Measurements from ENCODE around the gene ZFHX2.
A peak's percentile ranks its signal among the peaks of the same experiment; 100 is the strongest.

The ZFHX2 gene

GRCh38 chr14:23557946-23558345 is 6.4 kb upstream of the ZFHX2 start:
- no peak overlapping the region for H3K9ac ChIP-seq (ENCODE audit: low read length)
- no peak overlapping the region for H3K4me3 ChIP-seq (ENCODE audit: low read depth, low read length)

GRCh38 chr14:23557521-23557920 is 6.0 kb upstream of the ZFHX2 start:
- Histone ChIP-seq H3K9ac (ENCODE audit: low read length) (no peak overlapping the region), H3K27ac (ENCODE audit: low read depth, low read length) (no peak overlapping the region), H3K27me3 (ENCODE audit: control insufficient read depth, insufficient read depth, low read length) (no peaks in the 10 kb centered on the region), H3K9me3 (ENCODE audit: control insufficient read depth, insufficient read depth, low read depth, low read length) (no peaks in the 10 kb centered on the region), H3K4me1 (ENCODE audit: control insufficient read depth, insufficient read depth, low read length) (peaks cover 14% of the 10 kb centered on the region), H3K4me3 (ENCODE audit: low read depth, low read length) (no peak overlapping the region; the same call in 1 of the 2 replicates), H3K36me3 (ENCODE audit: control insufficient read depth, insufficient read depth, low read length) (peaks cover 46% of the 10 kb centered on the region)

More at GRCh38 chr14:23557946-23558345, 6.4 kb upstream of the ZFHX2 start:
- Histone ChIP-seq H3K4me1 (ENCODE audit: control insufficient read depth, insufficient read depth, low read length) (peaks cover 14% of the 10 kb centered on the region), H3K36me3 (ENCODE audit: control insufficient read depth, insufficient read depth, low read length) (peaks cover 47% of the 10 kb centered on the region), H3K27me3 (ENCODE audit: control insufficient read depth, insufficient read depth, low read length) (no peaks in the 10 kb centered on the region), H3K27ac (ENCODE audit: low read depth, low read length) (no peak overlapping the region), H3K9me3 (ENCODE audit: control insufficient read depth, insufficient read depth, low read depth, low read length) (no peaks in the 10 kb centered on the region)

GRCh38 chr14:23556700-23557440 is 5.3 kb upstream of the ZFHX2 start:
- Histone ChIP-seq H3K9ac (ENCODE audit: low read length) (peak overlapping the region; percentile 92), H3K36me3 (ENCODE audit: control insufficient read depth, insufficient read depth, low read length) (peaks cover 40% of the 10 kb centered on the region), H3K4me1 (ENCODE audit: control insufficient read depth, insufficient read depth, low read length) (peaks cover 16% of the 10 kb centered on the region), H3K27ac (ENCODE audit: low read depth, low read length) (no peak overlapping the region), H3K27me3 (ENCODE audit: control insufficient read depth, insufficient read depth, low read length) (no peaks in the 10 kb centered on the region), H3K4me3 (ENCODE audit: low read depth, low read length) (peak overlapping the region; percentile 86), H3K9me3 (ENCODE audit: control insufficient read depth, insufficient read depth, low read depth, low read length) (no peaks in the 10 kb centered on the region)

GRCh38 chr14:23555882-23556699 is 4.5 kb upstream of the ZFHX2 start, which contains the start of gene THTPA:
THTPA (plus strand) TSS chr14:23556271; CDS start chr14:23556758, 487 bp downstream.
- Histone ChIP-seq H3K4me3 (ENCODE audit: low read depth, low read length) (peak within 1 kb of the TSS; percentile 86), H3K9ac (ENCODE audit: low read length) (peak within 1 kb of the TSS; percentile 92), H3K9me3 (ENCODE audit: control insufficient read depth, insufficient read depth, low read depth, low read length) (no peaks in the 10 kb centered on the region), H3K36me3 (ENCODE audit: control insufficient read depth, insufficient read depth, low read length) (peaks cover 32% of the 10 kb centered on the region), H3K27me3 (ENCODE audit: control insufficient read depth, insufficient read depth, low read length) (no peaks in the 10 kb centered on the region), H3K4me1 (ENCODE audit: control insufficient read depth, insufficient read depth, low read length) (peaks cover 18% of the 10 kb centered on the region), H3K27ac (ENCODE audit: low read depth, low read length) (peak within 1 kb of the TSS; percentile 95)

- H3K27ac ChIP-seq (ENCODE audit: low read depth, low read length) = peak overlapping the region; percentile 95
- H3K27me3 ChIP-seq (ENCODE audit: control insufficient read depth, insufficient read depth, low read length) = no peaks in the 10 kb centered on the region; the same call in 1 of the 2 replicates
- no peaks in the 10 kb centered on the region for H3K9me3 ChIP-seq (ENCODE audit: control insufficient read depth, insufficient read depth, low read depth, low read length)
- peaks cover 18% of the 10 kb centered on the region for H3K4me1 ChIP-seq (ENCODE audit: control insufficient read depth, insufficient read depth, low read length)
- H3K36me3 ChIP-seq (ENCODE audit: control insufficient read depth, insufficient read depth, low read length) = peaks cover 26% of the 10 kb centered on the region
- peak overlapping the region; percentile 92 for H3K9ac ChIP-seq (ENCODE audit: low read length)
- H3K4me3 ChIP-seq (ENCODE audit: low read depth, low read length) = peak overlapping the region; percentile 86
Measured at GRCh38 chr14:23555533-23555881, 3.9 kb upstream of the ZFHX2 start.

GRCh38 chr14:23550812-23551265 is 726 bp downstream of the ZFHX2 start:
- Histone ChIP-seq H3K27me3 (ENCODE audit: control insufficient read depth, insufficient read depth, low read length) (no peaks in the 10 kb centered on the region; the same call in 1 of the 2 replicates), H3K27ac (ENCODE audit: low read depth, low read length) (peak overlapping the region; percentile 81; the same call in 1 of the 2 replicates), H3K9me3 (ENCODE audit: control insufficient read depth, insufficient read depth, low read depth, low read length) (no peaks in the 10 kb centered on the region), H3K9ac (ENCODE audit: low read length) (peak overlapping the region; percentile 87), H3K4me3 (ENCODE audit: low read depth, low read length) (peak overlapping the region; percentile 91), H3K36me3 (ENCODE audit: control insufficient read depth, insufficient read depth, low read length) (peaks cover 2% of the 10 kb centered on the region; the same call in 1 of the 2 replicates), H3K4me1 (ENCODE audit: control insufficient read depth, insufficient read depth, low read length) (peaks cover 53% of the 10 kb centered on the region)

GRCh38 chr14:23550131-23550811 is 1.3 kb downstream of the ZFHX2 start:
- Histone ChIP-seq H3K36me3 (ENCODE audit: control insufficient read depth, insufficient read depth, low read length) (peaks cover 2% of the 10 kb centered on the region; the same call in 1 of the 2 replicates), H3K4me3 (ENCODE audit: low read depth, low read length) (peak overlapping the region; percentile 91), H3K27ac (ENCODE audit: low read depth, low read length) (peak overlapping the region; percentile 81; the same call in 1 of the 2 replicates), H3K4me1 (ENCODE audit: control insufficient read depth, insufficient read depth, low read length) (peaks cover 57% of the 10 kb centered on the region), H3K27me3 (ENCODE audit: control insufficient read depth, insufficient read depth, low read length) (no peaks in the 10 kb centered on the region; the same call in 1 of the 2 replicates), H3K9me3 (ENCODE audit: control insufficient read depth, insufficient read depth, low read depth, low read length) (no peaks in the 10 kb centered on the region), H3K9ac (ENCODE audit: low read length) (peak overlapping the region; percentile 87)

- H3K27ac ChIP-seq (ENCODE audit: low read depth, low read length) = peak overlapping the region; percentile 24; the same call in 1 of the 2 replicates
- peak overlapping the region; percentile 91 for H3K4me3 ChIP-seq (ENCODE audit: low read depth, low read length)
- H3K36me3 ChIP-seq (ENCODE audit: control insufficient read depth, insufficient read depth, low read length) = peaks cover 2% of the 10 kb centered on the region; the same call in 1 of the 2 replicates
- H3K9ac ChIP-seq (ENCODE audit: low read length) = peak overlapping the region; percentile 63
- peaks cover 68% of the 10 kb centered on the region for H3K4me1 ChIP-seq (ENCODE audit: control insufficient read depth, insufficient read depth, low read length)
- H3K9me3 ChIP-seq (ENCODE audit: control insufficient read depth, insufficient read depth, low read depth, low read length) = no peaks in the 10 kb centered on the region
- no peaks in the 10 kb centered on the region; the same call in 1 of the 2 replicates for H3K27me3 ChIP-seq (ENCODE audit: control insufficient read depth, insufficient read depth, low read length)
Measured at GRCh38 chr14:23548351-23549318, 2.9 kb downstream of the ZFHX2 start.

- no peaks in the 10 kb centered on the region for H3K9me3 ChIP-seq (ENCODE audit: control insufficient read depth, insufficient read depth, low read depth, low read length)
- H3K4me1 ChIP-seq (ENCODE audit: control insufficient read depth, insufficient read depth, low read length) = peaks cover 71% of the 10 kb centered on the region
- no peaks in the 10 kb centered on the region; the same call in 1 of the 2 replicates for H3K27me3 ChIP-seq (ENCODE audit: control insufficient read depth, insufficient read depth, low read length)
- peak overlapping the region; percentile 24; the same call in 1 of the 2 replicates for H3K27ac ChIP-seq (ENCODE audit: low read depth, low read length)
- H3K36me3 ChIP-seq (ENCODE audit: control insufficient read depth, insufficient read depth, low read length) = peaks cover 5% of the 10 kb centered on the region; the same call in 1 of the 2 replicates
- H3K9ac ChIP-seq (ENCODE audit: low read length) = peak overlapping the region; percentile 63
- peak overlapping the region; percentile 91 for H3K4me3 ChIP-seq (ENCODE audit: low read depth, low read length)
Measured at GRCh38 chr14:23547924-23548323, 3.6 kb downstream of the ZFHX2 start.

All from HUES6 (cell line).